ENCODE results near the gene C4BPA.

C4BPA gene

DNA sequence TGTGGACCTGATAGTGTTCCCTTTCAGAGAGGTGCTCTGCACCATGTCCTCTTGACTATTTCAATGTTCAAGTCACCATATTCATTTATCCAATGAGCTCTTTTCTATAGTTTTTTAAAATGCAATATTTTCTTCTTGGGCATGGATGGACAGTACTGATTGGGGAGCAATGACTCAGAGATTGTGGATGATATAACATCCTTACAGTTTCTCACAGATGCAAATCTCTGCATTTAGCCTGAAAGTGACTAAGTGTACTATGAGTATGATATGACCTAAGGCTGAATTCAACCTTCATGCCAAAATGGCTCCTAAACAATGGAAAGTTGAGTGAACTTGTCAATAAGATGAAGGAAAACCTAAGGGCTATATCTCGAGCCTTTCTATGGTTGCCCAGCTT lies 36.5 kb downstream of the C4BPA start:
- Histone ChIP-seq H3K9me3 (ENCODE audit: low read length) (no peaks in the 10 kb centered on the region), H3K36me3 (ENCODE audit: insufficient read depth, low read length) (no peaks in the 10 kb centered on the region), H2AFZ (ENCODE audit: low read length) (no peak overlapping the region), H3K4me2 (ENCODE audit: low read length) (no peak overlapping the region), H3K9ac (ENCODE audit: low read length) (no peak overlapping the region), H3K27me3 (ENCODE audit: insufficient read depth, low read length) (no peaks in the 10 kb centered on the region), H3K4me3 (ENCODE audit: low read depth, low read length, poor library complexity, severe bottlenecking) (no peak overlapping the region), H3K79me2 (ENCODE audit: insufficient read depth, low read length) (no peaks in the 10 kb centered on the region), H3F3A (ENCODE audit: insufficient read depth, low read length) (no peaks in the 10 kb centered on the region), H4K20me1 (ENCODE audit: insufficient read depth, low read length) (no peaks in the 10 kb centered on the region), H3K27ac (ENCODE audit: low read depth, low read length, poor library complexity, severe bottlenecking) (no peak overlapping the region), H3K9me2 (ENCODE audit: low read depth, low read length) (no peaks in the 10 kb centered on the region), H3K4me1 (ENCODE audit: insufficient read depth, low read length, severe bottlenecking) (no peaks in the 10 kb centered on the region)
- no peak for TF ChIP-seq EZH2 (IDR thresholded peaks at IDR 0.05; ENCODE audit: borderline replicate concordance, low read length)
- TF ChIP-seq, protein P1, sequence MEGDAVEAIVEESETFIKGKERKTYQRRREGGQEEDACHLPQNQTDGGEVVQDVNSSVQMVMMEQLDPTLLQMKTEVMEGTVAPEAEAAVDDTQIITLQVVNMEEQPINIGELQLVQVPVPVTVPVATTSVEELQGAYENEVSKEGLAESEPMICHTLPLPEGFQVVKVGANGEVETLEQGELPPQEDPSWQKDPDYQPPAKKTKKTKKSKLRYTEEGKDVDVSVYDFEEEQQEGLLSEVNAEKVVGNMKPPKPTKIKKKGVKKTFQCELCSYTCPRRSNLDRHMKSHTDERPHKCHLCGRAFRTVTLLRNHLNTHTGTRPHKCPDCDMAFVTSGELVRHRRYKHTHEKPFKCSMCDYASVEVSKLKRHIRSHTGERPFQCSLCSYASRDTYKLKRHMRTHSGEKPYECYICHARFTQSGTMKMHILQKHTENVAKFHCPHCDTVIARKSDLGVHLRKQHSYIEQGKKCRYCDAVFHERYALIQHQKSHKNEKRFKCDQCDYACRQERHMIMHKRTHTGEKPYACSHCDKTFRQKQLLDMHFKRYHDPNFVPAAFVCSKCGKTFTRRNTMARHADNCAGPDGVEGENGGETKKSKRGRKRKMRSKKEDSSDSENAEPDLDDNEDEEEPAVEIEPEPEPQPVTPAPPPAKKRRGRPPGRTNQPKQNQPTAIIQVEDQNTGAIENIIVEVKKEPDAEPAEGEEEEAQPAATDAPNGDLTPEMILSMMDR (IDR thresholded peaks at IDR 0.05; ENCODE audit: low read length): no peak

DNA sequence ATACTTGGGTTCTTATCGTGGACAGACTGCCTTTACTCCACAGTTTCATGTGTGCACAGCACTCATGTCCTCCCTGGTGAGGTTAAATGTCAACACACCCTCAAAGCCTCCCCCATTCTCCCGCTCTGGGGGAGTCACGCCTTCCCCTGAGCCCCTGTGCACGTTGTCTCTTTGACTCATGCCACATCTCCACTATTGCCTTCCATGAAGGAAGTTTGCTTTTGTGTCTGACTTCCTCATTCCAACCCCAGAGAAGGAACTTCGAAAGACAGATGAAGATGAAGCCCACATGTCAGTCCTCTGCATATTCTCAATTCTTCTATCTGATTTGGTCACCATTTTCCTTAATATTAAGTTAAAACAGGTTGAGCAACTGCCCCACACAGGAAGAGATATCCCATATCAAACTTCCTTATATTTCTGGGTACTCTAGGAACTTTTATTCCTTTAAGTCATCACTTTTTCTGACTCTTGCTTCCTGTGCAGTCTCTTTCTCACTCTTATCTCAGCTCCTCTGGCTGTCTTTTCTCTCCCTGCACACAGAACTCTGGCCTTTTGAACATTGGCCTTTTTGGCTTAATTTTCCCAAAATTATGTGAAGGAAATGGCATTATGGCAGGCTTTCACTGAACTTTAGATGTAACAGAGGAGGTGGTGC lies 41.5 kb downstream of the C4BPA start:
- Histone ChIP-seq H3K27me3 (ENCODE audit: insufficient read depth, low read length) (no peaks in the 10 kb centered on the region), H3K4me1 (ENCODE audit: insufficient read depth, low read length, severe bottlenecking) (no peaks in the 10 kb centered on the region), H3K79me2 (ENCODE audit: insufficient read depth, low read length) (no peaks in the 10 kb centered on the region), H3K9me3 (ENCODE audit: low read length) (no peaks in the 10 kb centered on the region), H3K36me3 (ENCODE audit: insufficient read depth, low read length) (no peaks in the 10 kb centered on the region), H2AFZ (ENCODE audit: low read length) (no peak overlapping the region), H3K9ac (ENCODE audit: low read length) (no peak overlapping the region), H4K20me1 (ENCODE audit: insufficient read depth, low read length) (no peaks in the 10 kb centered on the region), H3K9me2 (ENCODE audit: low read depth, low read length) (no peaks in the 10 kb centered on the region), H3K27ac (ENCODE audit: low read depth, low read length, poor library complexity, severe bottlenecking) (no peak overlapping the region), H3K4me2 (ENCODE audit: low read length) (no peak overlapping the region), H3K4me3 (ENCODE audit: low read depth, low read length, poor library complexity, severe bottlenecking) (no peak overlapping the region), H3F3A (ENCODE audit: insufficient read depth, low read length) (no peaks in the 10 kb centered on the region)
- TF ChIP-seq, protein P1 (IDR thresholded peaks at IDR 0.05; ENCODE audit: low read length): no peak
- TF ChIP-seq EZH2 (IDR thresholded peaks at IDR 0.05; ENCODE audit: borderline replicate concordance, low read length): no peak

- no peak overlapping the region for H2AFZ ChIP-seq (ENCODE audit: low read length)
- H3K27ac ChIP-seq (ENCODE audit: low read depth, low read length, poor library complexity, severe bottlenecking): no peak overlapping the region
- no peaks in the 10 kb centered on the region for H3K79me2 ChIP-seq (ENCODE audit: insufficient read depth, low read length)
- H4K20me1 ChIP-seq (ENCODE audit: insufficient read depth, low read length): no peaks in the 10 kb centered on the region
- H3K4me2 ChIP-seq (ENCODE audit: low read length): no peak overlapping the region
- no peaks in the 10 kb centered on the region for H3K9me3 ChIP-seq (ENCODE audit: low read length)
- no peaks in the 10 kb centered on the region for H3K4me1 ChIP-seq (ENCODE audit: insufficient read depth, low read length, severe bottlenecking)
- H3K4me3 ChIP-seq (ENCODE audit: low read depth, low read length, poor library complexity, severe bottlenecking): no peak overlapping the region
- H3K27me3 ChIP-seq (ENCODE audit: insufficient read depth, low read length): no peaks in the 10 kb centered on the region
- H3K9ac ChIP-seq (ENCODE audit: low read length): no peak overlapping the region
- TF ChIP-seq, protein P1 (IDR thresholded peaks at IDR 0.05; ENCODE audit: low read length): no peak
- TF ChIP-seq EZH2 (IDR thresholded peaks at IDR 0.05; ENCODE audit: borderline replicate concordance, low read length): no peak
- no peaks in the 10 kb centered on the region for H3K36me3 ChIP-seq (ENCODE audit: insufficient read depth, low read length)
- no peaks in the 10 kb centered on the region; the same call in 1 of the 2 replicates for H3K9me2 ChIP-seq (ENCODE audit: low read depth, low read length)
- no peaks in the 10 kb centered on the region for H3F3A ChIP-seq (ENCODE audit: insufficient read depth, low read length)
These were observed 47.9 kb downstream of the C4BPA start for GRCh38 chr1:207151920-207152319.
